H1 (cell line): Measurements from ENCODE around the gene TMEM120B. TPM values are rescaled to one million over a fixed set of nuclear protein-coding genes. Genes with fewer than 3 reads are reported as not detected.

Experiments
- CTCF ChIA-PET: fragments of 300-600 bp; sonication (Branson Sonifier 250); formaldehyde crosslinking; loops from one replicate; lab custom pipeline; 2021; ENCODE audit not compliant: partially characterized antibody; lab: Charles Lee
- POLR2A ChIA-PET: fragments of 300-600 bp; sonication (Branson Sonifier 250); formaldehyde crosslinking; loops from one replicate; lab custom pipeline; 2021; ENCODE audit warnings: inconsistent platforms; ENCODE audit not compliant: partially characterized antibody; lab: Charles Lee
- DNase-seq, 2 experiments: peaks; one replicate each; pipeline versions ENCODE4 v3.0.0 to v3.0.0-alpha.2; 2010 to 2022; ENCODE audit warnings: low spot score in 2 of 2, low read depth in 1 of 2, mixed read lengths in 1 of 2
- FAIRE-seq: peaks from 2 replicates; lab custom pipeline; 2011; peaks lifted over from hg19 to GRCh38; lab: Jason Lieb, UNC
- H2AFZ ChIP-seq: 2 replicates; pipeline ENCODE4 v1.8.1; 2012; ENCODE audit warnings: low read length, inconsistent platforms
- H2AK5ac ChIP-seq: 2 replicates; pipeline ENCODE4 v1.6.1; 2013; ENCODE audit warnings: low read depth, low read length
- H2BK120ac ChIP-seq: replicated peaks from 2 replicates; pipeline ENCODE3; 2013; ENCODE audit warnings: low read depth, low read length, inconsistent platforms
- H2BK12ac ChIP-seq: 2 replicates; pipeline ENCODE4 v1.6.1; 2013; ENCODE audit warnings: low read depth, low read length
- H2BK15ac ChIP-seq: 2 replicates; pipeline ENCODE4 v1.6.1; 2013; ENCODE audit warnings: low read length
- H2BK20ac ChIP-seq: 2 replicates; pipeline ENCODE4 v1.6.1; 2013; ENCODE audit warnings: low read length
- H2BK5ac ChIP-seq: 2 replicates; pipeline ENCODE4 v1.6.1; 2013; ENCODE audit warnings: low read depth, low read length
- H3K14ac ChIP-seq: 2 replicates; pipeline ENCODE4 v1.6.1; 2013; ENCODE audit warnings: inconsistent platforms; ENCODE audit not compliant: insufficient read length
- H3K18ac ChIP-seq: 2 replicates; pipeline ENCODE4 v1.6.1; 2013; ENCODE audit warnings: low read length; ENCODE audit errors: extremely low read depth
- H3K23ac ChIP-seq: 2 replicates; pipeline ENCODE4 v1.6.1; 2013; ENCODE audit warnings: inconsistent platforms; ENCODE audit not compliant: insufficient read length
- H3K23me2 ChIP-seq: 2 replicates; pipeline ENCODE4 v1.6.1; 2013; ENCODE audit warnings: low read depth, low read length
- H3K27ac ChIP-seq: 2 replicates; pipeline ENCODE4 v1.6.1; 2011; ENCODE audit warnings: low read depth, low read length, inconsistent platforms
- H3K27me3 ChIP-seq, 4 experiments: replicated peaks in 1 of 4; 1 replicate in 1 of 4; 2 replicates in 3 of 4; pipeline versions ENCODE4 v1.6.1 to v1.8.1; 2011 to 2013; ENCODE audit warnings: low read length in 3 of 4, mild to moderate bottlenecking in 3 of 4, inconsistent platforms in 2 of 4, mixed read lengths in 2 of 4, moderate library complexity in 1 of 4; ENCODE audit not compliant: control insufficient read depth in 3 of 4, insufficient read depth in 3 of 4; ENCODE audit errors: extremely low read depth in 1 of 4
- H3K36me3 ChIP-seq, 4 experiments: 2 replicates each; pipeline versions ENCODE4 v1.6.1 to v1.8.1; 2011 to 2013; ENCODE audit warnings: mild to moderate bottlenecking in 4 of 4, low read length in 3 of 4, moderate library complexity in 2 of 4, control low read depth in 1 of 4, inconsistent platforms in 1 of 4; ENCODE audit not compliant: insufficient read depth in 4 of 4, control insufficient read depth in 2 of 4
- H3K4ac ChIP-seq: replicated peaks from 2 replicates; pipeline ENCODE3; 2013; ENCODE audit warnings: low read length, low read depth, mixed read lengths, inconsistent platforms; ENCODE audit not compliant: insufficient read length
- H3K4me1 ChIP-seq, 4 experiments: replicated peaks in 1 of 4; 1 replicate in 1 of 4; 2 replicates in 3 of 4; pipeline versions ENCODE4 v1.6.1 to v1.8.1; 2011 to 2013; ENCODE audit warnings: low read length in 3 of 4, inconsistent platforms in 2 of 4, mixed read lengths in 1 of 4; ENCODE audit not compliant: insufficient read depth in 4 of 4, control insufficient read depth in 3 of 4
- H3K4me2 ChIP-seq, 2 experiments: 2 replicates each; pipeline versions ENCODE4 v1.6.1 to v1.8.1; 2011 to 2013; ENCODE audit warnings: low read depth in 2 of 2, low read length in 2 of 2, control low read depth in 1 of 2, inconsistent platforms in 1 of 2, mild to moderate bottlenecking in 1 of 2; ENCODE audit not compliant: insufficient read depth in 1 of 2
- H3K4me3 ChIP-seq, 4 experiments: fragments of 200-600, 300-600 bp in 1 of 4; sonication (generic), shearing (Covaris generic), sonication (Bioruptor Twin) in 1 of 4; 2 replicates each; pipeline versions ENCODE4 v1.5.1 to v1.8.1; 2011 to 2016; ENCODE audit warnings: low read length in 4 of 4, low read depth in 3 of 4, control low read depth in 2 of 4, inconsistent platforms in 2 of 4, mild to moderate bottlenecking in 2 of 4, mixed read lengths in 1 of 4, moderate library complexity in 1 of 4; ENCODE audit not compliant: insufficient read depth in 2 of 4; ENCODE audit errors: extremely low read depth in 1 of 4
- H3K56ac ChIP-seq: replicated peaks from 2 replicates; pipeline ENCODE3; 2013; ENCODE audit warnings: low read depth, mild to moderate bottlenecking, mixed read lengths, low read length, inconsistent platforms; ENCODE audit not compliant: insufficient read length
- H3K79me1 ChIP-seq: 2 replicates; pipeline ENCODE4 v1.6.1; 2013; ENCODE audit warnings: low read depth, low read length, control low read depth
- H3K79me2 ChIP-seq, 2 experiments: 2 replicates each; pipeline versions ENCODE4 v1.6.1 to v1.8.1; 2012 to 2013; ENCODE audit warnings: low read length in 2 of 2, mild to moderate bottlenecking in 2 of 2, inconsistent platforms in 1 of 2; ENCODE audit not compliant: insufficient read depth in 2 of 2, control insufficient read depth in 1 of 2
- H3K9ac ChIP-seq, 4 experiments: replicated peaks in 1 of 4; 1 replicate in 1 of 4; 2 replicates in 3 of 4; pipeline versions ENCODE4 v1.6.1 to v1.8.1; 2011 to 2013; ENCODE audit warnings: low read depth in 3 of 4, low read length in 3 of 4, control low read depth in 2 of 4, mild to moderate bottlenecking in 2 of 4, moderate library complexity in 2 of 4, inconsistent platforms in 1 of 4; ENCODE audit errors: extremely low read depth in 1 of 4
- H3K9me3 ChIP-seq, 2 experiments: 2 replicates each; pipeline versions ENCODE4 v1.6.1 to v1.8.1; 2012 to 2013; ENCODE audit warnings: mild to moderate bottlenecking in 2 of 2, moderate library complexity in 2 of 2, control low read depth in 1 of 2, inconsistent platforms in 1 of 2, low read depth in 1 of 2, low read length in 1 of 2, mixed read lengths in 1 of 2; ENCODE audit not compliant: insufficient read depth in 2 of 2
- H4K20me1 ChIP-seq, 2 experiments: replicated peaks in 1 of 2; 2 replicates each; pipeline versions ENCODE3 to v1.8.1; 2011 to 2013; ENCODE audit warnings: inconsistent platforms in 2 of 2, low read length in 2 of 2, mild to moderate bottlenecking in 1 of 2; ENCODE audit not compliant: insufficient read depth in 2 of 2, control insufficient read depth in 1 of 2
- H4K5ac ChIP-seq: 2 replicates; pipeline ENCODE4 v1.6.1; 2013; ENCODE audit warnings: low read length, low read depth, mixed read lengths, inconsistent platforms; ENCODE audit not compliant: insufficient read length
- H4K8ac ChIP-seq: 2 replicates; pipeline ENCODE4 v1.8.0; 2013; ENCODE audit warnings: mild to moderate bottlenecking, moderate library complexity, low read length, inconsistent platforms; ENCODE audit not compliant: insufficient read depth; ENCODE audit errors: extremely low read depth
- H4K91ac ChIP-seq: replicated peaks from 2 replicates; pipeline ENCODE3; 2013; ENCODE audit warnings: low read length, mixed read lengths, inconsistent platforms; ENCODE audit not compliant: insufficient read length
- CREB1 ChIP-seq: IDR thresholded peaks from 2 replicates; pipeline ENCODE4 v1.6.1; 2012; ENCODE audit warnings: inconsistent platforms
- JUND ChIP-seq: IDR thresholded peaks from 2 replicates; pipeline ENCODE4 v1.6.1; 2011; ENCODE audit warnings: mild to moderate bottlenecking, improper control_type of control experiment, low read length
- USF2 ChIP-seq: IDR thresholded peaks from 2 replicates; pipeline ENCODE4 v1.6.1; 2011; ENCODE audit warnings: low read length, improper control_type of control experiment
- WGBS, 2 experiments: shearing (Covaris generic) in 1 of 2; methylation state at CpG; one replicate each; pipeline versions ENCODE4 v1.1.6 to v1.1.7; 2013 to 2015; ENCODE audit warnings: low lambda C conversion rate in 2 of 2, mixed read lengths in 2 of 2, inconsistent platforms in 1 of 2, low coverage in 1 of 2, missing lambda C conversion rate in 1 of 2; ENCODE audit not compliant: insufficient replicate concordance in 2 of 2, insufficient coverage in 1 of 2, insufficient read length in 1 of 2; ENCODE audit errors: extremely low coverage in 1 of 2, missing lambda C conversion rate in 1 of 2; 5-methylcytosine and 5-hydroxymethylcytosine counted together
- polyA plus RNA-seq, 7 experiments: library from polyadenylated mRNA; depleted of rRNA in 3 of 7; stranded (reverse) in 5 of 7; unstranded in 2 of 7; fragments of >200 nt in 5 of 7; fragments of 200-250 nt in 2 of 7; gene quantifications; 1 replicate in 5 of 7; 2 replicates in 1 of 7; 4 replicates in 1 of 7; pipeline versions ENCODE4 v1.2.1 to v1.2.3, GENCODE V29; 2011 to 2013; ENCODE audit warnings: missing spikeins in 2 of 7, mixed read lengths in 2 of 7
- total RNA-seq: library from RNA; stranded (reverse); fragmentation: NEBNext Ultra II Directional; extraction: Animal tissue kit (Norgen Biotek cat#: 25700); gene quantifications from 2 replicates; pipeline ENCODE4 v1.2.1, GENCODE V29; 2021

The TMEM120B gene
- total and polyA plus RNA-seq, 2 of the 8 experiments (the other 6 are each of a cell fraction or from before 2014, with no cell fraction given), result 22.0 to 29.1 TPM

GRCh38 chr12:121740847-121741246, 28.3 kb downstream of the TMEM120B start:
- TF ChIP-seq JUND (no peak), CREB1 (no peak), USF2 (no peak)
- H3K23me2 ChIP-seq, result no peaks in the 10 kb centered on the region
- H4K8ac ChIP-seq, result no peak overlapping the region
- no peak overlapping the region for H4K91ac ChIP-seq
- no peak overlapping the region for H3K4ac ChIP-seq
- H4K5ac ChIP-seq, result no peak overlapping the region
- no peak overlapping the region for H2AK5ac ChIP-seq
- no peak overlapping the region for H2BK12ac ChIP-seq
- no peak overlapping the region for H3K9ac ChIP-seq
- no peaks in the 10 kb centered on the region for H3K27me3 ChIP-seq
- no peak overlapping the region for H2BK120ac ChIP-seq
- H3K36me3 ChIP-seq, result peaks cover 0 to 2% (median 1%) of the 10 kb centered on the region in 4 experiments; a peak in 3 of 8 replicates
- no peak overlapping the region for H2BK20ac ChIP-seq
- peaks cover 2% of the 10 kb centered on the region for H3K79me1 ChIP-seq
- no peaks in the 10 kb centered on the region for H3K4me1 ChIP-seq
- CTCF ChIA-PET, result interaction anchor here (0.7 to 1.7 kb wide), 4 partner anchors 18 to 299 kb away, joined by 3 read pairs; no protein-coding TSS in a partner anchor
- no peak overlapping the region for H2BK15ac ChIP-seq
- no peak overlapping the region for H3K14ac ChIP-seq
- POLR2A ChIA-PET, result interaction anchor here (1.3 to 1.7 kb wide), 3 partner anchors 12 to 23 kb away, joined by 3 read pairs; no protein-coding TSS in a partner anchor
- no peak overlapping the region for H3K4me3 ChIP-seq
- peaks cover 0 to 7% of the 10 kb centered on the region in 2 experiments for H4K20me1 ChIP-seq
- no peak overlapping the region for H3K4me2 ChIP-seq
- DNase-seq, result no peak
- H3K9me3 ChIP-seq, result no peaks in the 10 kb centered on the region
- H3K23ac ChIP-seq, result no peak overlapping the region
- H3K79me2 ChIP-seq, result no peaks in the 10 kb centered on the region; a peak in 1 of 4 replicates
- no peak overlapping the region for H2BK5ac ChIP-seq
- no peak overlapping the region for H2AFZ ChIP-seq
- no peak overlapping the region for H3K18ac ChIP-seq
- H3K27ac ChIP-seq, result no peak overlapping the region
- no peak overlapping the region for H3K56ac ChIP-seq
- FAIRE-seq, result no peak
- 96% methylated on average over 4 of the region's 4 CpGs; no CpG with 5 or more reads in 1 of the 2 experiments for WGBS, 2 experiments
